Stimulated activated CD8-positive, alpha-beta memory T cell treated with anti-CD3 and anti-CD28 coated beads, Interleukin-4, amount 100 ng/mL, for 48 hours (primary cell): ENCODE measurements around the gene SHLD1.
"Not testable (repeated sequence)": the region's sequence is repeated elsewhere in the genome, so short reads cannot be mapped to it uniquely, and the experiment has no call there.

Source experiments
- DNase-seq: peaks from one replicate; pipeline ENCODE4 v3.0.0-alpha.2; 2020

SHLD1 gene

GRCh38 chr20:5737619-5737953 lies 12.6 kb upstream of the SHLD1 start:
- no peak for DNase-seq

GRCh38 chr20:5737966-5738365 lies 12.2 kb upstream of the SHLD1 start:
- no peak for DNase-seq

- DNase-seq = not testable (repeated sequence)
Measured at GRCh38 chr20:5740643-5741042, 9.6 kb upstream of the SHLD1 start.

- DNase-seq = no peak
Measured at GRCh38 chr20:5741089-5741488, 9.1 kb upstream of the SHLD1 start.

GRCh38 chr20:5742041-5742440 lies 8.2 kb upstream of the SHLD1 start:
- no peak for DNase-seq

- DNase-seq = no peak
Measured at GRCh38 chr20:5745416-5746030, 4.7 kb upstream of the SHLD1 start.

- no peak for DNase-seq
Measured at GRCh38 chr20:5746064-5746463, 4.1 kb upstream of the SHLD1 start.

GRCh38 chr20:5748246-5748645 lies 2.0 kb upstream of the SHLD1 start:
- no peak for DNase-seq

GRCh38 chr20:5749512-5749951 lies 669 bp upstream of the SHLD1 start:
- not testable (repeated sequence) for DNase-seq

- DNase-seq = no peak
Measured at GRCh38 chr20:5751856-5752255, 1.7 kb downstream of the SHLD1 start.

- DNase-seq = no peak
Measured at GRCh38 chr20:5753814-5754213, 3.6 kb downstream of the SHLD1 start.

- no peak for DNase-seq
Measured at GRCh38 chr20:5757949-5758348, 7.7 kb downstream of the SHLD1 start.

GRCh38 chr20:5766085-5766764 lies 16.0 kb downstream of the SHLD1 start:
- no peak for DNase-seq

- DNase-seq = no peak
Measured at GRCh38 chr20:5767493-5768098, 17.4 kb downstream of the SHLD1 start.

- DNase-seq = no peak
Measured at GRCh38 chr20:5770231-5770986, 20.2 kb downstream of the SHLD1 start.

GRCh38 chr20:5770987-5771318 lies 20.8 kb downstream of the SHLD1 start:
- no peak for DNase-seq

GRCh38 chr20:5772704-5773103 lies 22.5 kb downstream of the SHLD1 start:
- DNase-seq = no peak

GRCh38 chr20:5773589-5773988 lies 23.4 kb downstream of the SHLD1 start:
- DNase-seq = no peak

GRCh38 chr20:5776077-5776476 lies 25.9 kb downstream of the SHLD1 start:
- no peak for DNase-seq

- DNase-seq = no peak
Measured at GRCh38 chr20:5779071-5779900, 29.1 kb downstream of the SHLD1 start.

- no peak for DNase-seq
Measured at GRCh38 chr20:5780846-5781217, 30.6 kb downstream of the SHLD1 start.

GRCh38 chr20:5781367-5781766 lies 31.2 kb downstream of the SHLD1 start:
- DNase-seq = not testable (repeated sequence)
